NCI-H524 treated with DMSO at 0.1 percent for 48 hours (cell line): ENCODE measurements around the gene TIAM2.

Source experiments
- DNase-seq: peaks from one replicate; lab custom pipeline; 2025; lab: John Stamatoyannopoulos, UW

The TIAM2 gene

GRCh38 chr6:155064303-155064702, 69.2 kb downstream of the TIAM2 start:
- DNase-seq: no peak

- no peak for DNase-seq
These were observed 71.2 kb downstream of the TIAM2 start for GRCh38 chr6:155066361-155066760.

- DNase-seq: no peak
These were observed 72.0 kb downstream of the TIAM2 start for GRCh38 chr6:155066921-155067680.

GRCh38 chr6:155067956-155068615, 73.0 kb downstream of the TIAM2 start:
- DNase-seq: no peak

GRCh38 chr6:155069543-155069942, 74.4 kb downstream of the TIAM2 start:
- no peak for DNase-seq

DNA sequence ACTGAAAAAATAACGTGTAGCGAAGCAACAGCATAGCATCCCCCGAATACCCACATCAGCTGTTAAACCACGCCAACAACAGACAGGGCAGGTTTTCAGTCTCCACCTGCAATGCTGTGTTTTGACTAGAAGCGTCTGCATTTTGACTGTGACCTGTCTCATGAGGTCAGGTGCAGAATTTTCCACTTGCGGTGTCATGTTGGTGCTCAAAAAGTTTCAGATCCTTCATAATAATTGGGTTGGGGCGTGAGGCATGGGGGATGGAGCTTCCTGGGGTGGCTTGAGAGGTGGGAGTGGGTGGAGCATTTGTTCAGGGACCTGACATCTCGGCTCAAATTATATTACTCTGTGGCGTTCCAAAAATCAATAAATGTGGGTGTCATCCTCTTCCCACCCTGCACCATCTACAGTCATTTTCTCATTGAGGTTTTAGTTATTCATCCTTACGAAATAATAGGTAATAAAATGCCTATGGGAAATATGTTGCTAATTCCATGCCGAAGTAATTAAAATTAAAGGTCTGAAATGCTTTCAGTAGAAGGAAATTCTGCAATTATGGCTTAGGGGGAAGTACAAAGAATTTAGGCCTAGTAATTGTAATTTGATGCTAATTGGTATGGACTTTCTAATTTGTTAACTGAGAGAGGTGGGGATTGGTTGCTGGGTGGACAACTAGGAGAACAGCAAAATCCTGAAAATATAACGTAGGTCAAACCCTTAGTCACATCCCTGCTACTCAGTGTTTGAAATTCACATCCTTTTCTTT, 81.0 kb downstream of the TIAM2 start:
- DNase-seq: no peak

GRCh38 chr6:155077331-155077730, 82.2 kb downstream of the TIAM2 start:
- no peak for DNase-seq

DNA sequence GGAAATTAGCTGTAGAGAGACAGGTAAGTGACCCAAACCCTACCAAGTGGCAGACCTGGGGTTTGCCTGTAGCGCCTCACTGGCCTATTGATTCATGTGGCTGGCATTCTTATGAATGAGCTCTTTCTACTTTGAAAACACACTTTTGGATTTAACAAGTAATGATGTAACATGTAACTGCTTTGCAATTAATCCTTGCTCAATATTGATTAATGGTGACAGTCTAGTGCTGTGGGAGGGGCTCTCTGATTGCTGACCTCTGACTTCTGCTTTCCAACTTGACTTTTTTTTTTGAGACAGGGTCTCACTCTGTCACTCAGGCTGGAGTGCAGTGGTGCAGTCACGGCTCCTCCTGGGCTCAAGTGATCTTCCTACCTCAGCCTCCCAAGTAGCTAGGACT, 82.7 kb downstream of the TIAM2 start:
- no peak for DNase-seq

GRCh38 chr6:155078331-155078745, 83.2 kb downstream of the TIAM2 start:
- no peak for DNase-seq

GRCh38 chr6:155079985-155080452, 84.9 kb downstream of the TIAM2 start:
- DNase-seq: no peak

- DNase-seq: peak; percentile 58
These were observed 86.0 kb downstream of the TIAM2 start for GRCh38 chr6:155080881-155081845.

- no peak for DNase-seq
These were observed 89.5 kb downstream of the TIAM2 start for GRCh38 chr6:155084431-155085123.

- DNase-seq: no peak
These were observed 90.6 kb downstream of the TIAM2 start for GRCh38 chr6:155085582-155086257.

DNA sequence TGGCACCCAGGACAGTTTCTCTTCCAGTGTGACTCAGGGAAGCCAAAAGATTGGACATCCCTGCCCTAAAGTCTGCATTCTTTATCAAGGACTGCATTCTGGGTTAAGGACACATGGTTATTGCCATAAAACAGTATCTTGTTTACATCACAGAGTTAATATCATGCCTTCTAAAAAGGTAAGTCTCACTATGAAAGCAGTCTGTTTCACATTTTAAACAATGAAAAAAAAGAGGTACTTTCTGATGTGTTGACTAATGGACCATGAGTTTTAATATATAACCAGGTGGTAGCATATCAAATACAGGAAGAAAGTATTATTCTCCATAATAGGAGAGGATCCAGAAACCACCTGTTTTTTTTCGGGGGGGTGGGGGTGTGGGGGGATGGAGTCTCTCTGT, 93.7 kb downstream of the TIAM2 start:
- DNase-seq: no peak

- DNase-seq: no peak
These were observed 94.6 kb downstream of the TIAM2 start for GRCh38 chr6:155089746-155090145.

DNA sequence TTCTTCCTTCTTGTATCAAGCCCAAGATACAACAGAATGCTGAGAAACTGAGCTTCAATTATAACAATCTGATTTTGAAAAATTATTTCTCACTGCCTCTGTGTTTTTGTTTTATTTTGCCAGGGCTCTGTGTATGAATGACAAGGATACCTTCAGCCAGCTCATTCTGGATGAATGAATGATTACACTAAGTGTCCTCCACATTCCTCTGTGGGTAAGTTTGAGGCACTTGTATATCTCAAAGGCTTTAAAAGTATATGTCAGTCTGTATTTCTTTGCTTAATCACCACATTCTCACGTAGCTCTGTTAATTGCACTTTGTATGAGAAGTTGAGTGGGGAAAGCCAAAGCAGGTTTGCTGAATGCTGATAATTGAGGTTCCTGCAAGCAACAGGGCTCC, 95.1 kb downstream of the TIAM2 start:
- no peak for DNase-seq

- no peak for DNase-seq
These were observed 96.6 kb downstream of the TIAM2 start for GRCh38 chr6:155091756-155092155.

- peak; percentile 58 for DNase-seq
These were observed 98.3 kb downstream of the TIAM2 start for GRCh38 chr6:155093430-155093829.

- DNase-seq: peak; percentile 71
These were observed 105.0 kb downstream of the TIAM2 start for GRCh38 chr6:155100087-155100486.

DNA sequence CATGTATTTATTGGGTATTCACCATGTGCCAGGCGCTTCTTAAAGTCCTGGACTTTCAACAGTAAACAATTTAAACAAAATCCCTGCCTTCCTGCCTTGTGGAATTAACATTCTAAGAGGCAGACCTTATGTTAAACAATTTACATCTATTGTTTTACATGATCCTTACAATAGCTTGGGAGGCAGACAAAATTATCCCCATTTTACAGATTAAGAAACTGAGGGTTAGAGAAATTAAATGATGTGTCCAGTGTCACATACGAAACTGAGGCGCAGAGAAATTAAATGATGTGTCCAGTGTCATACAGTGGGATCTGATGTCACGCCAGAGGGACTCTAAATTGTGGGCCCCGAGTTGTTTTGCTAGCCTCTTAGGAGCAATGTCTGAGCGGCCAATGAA, 105.5 kb downstream of the TIAM2 start:
- DNase-seq: no peak
